ENCODE measurements around the gene SFPQ.
"Not testable (repeated sequence)": the region's sequence is repeated elsewhere in the genome, so short reads cannot be mapped to it uniquely, and the experiment has no call there.

The SFPQ gene

DNA sequence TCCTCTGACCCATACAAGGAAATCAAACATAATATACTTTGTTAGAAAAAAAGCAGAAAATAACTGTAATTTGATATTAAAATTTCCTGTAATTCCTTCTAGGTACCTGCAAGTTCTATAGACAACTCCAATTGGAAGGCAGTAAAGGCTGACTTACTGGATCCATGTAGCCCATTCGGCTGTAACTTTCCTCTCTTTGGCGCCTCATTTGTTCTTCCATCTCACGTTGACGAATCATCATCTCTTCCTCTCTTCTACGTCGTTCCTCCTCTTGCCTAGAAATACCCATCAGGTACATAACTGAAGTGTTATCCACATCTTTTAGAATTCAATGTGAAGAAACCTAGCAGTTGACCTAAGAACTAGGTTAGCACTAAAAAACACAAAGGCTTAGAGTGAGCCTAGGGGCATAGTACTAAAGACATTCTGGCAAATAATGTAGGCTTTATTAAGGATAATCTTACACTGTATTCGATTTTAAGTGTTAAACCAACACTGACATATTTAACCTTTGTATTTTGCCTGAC lies 5.1 kb downstream of the SFPQ start:
- DNase-seq = peak; percentile 8

DNA sequence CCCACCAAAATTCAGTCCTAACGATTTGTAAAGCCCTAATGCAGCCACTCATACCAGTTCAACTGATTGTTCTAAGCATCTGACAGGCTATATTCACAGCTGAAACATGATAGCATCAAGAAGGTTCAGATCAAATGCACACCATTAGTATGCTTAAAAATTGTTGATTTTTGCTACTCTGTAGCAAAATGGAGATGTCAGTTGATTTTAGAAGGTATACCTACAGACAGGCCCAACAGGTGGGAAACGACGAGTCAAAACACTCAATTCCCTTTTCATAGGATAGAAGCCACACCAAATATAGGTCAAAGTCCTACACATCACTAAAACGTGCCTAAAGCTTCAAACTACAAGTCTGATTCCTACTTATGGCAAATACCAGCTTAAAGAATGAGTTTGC lies 6.7 kb downstream of the SFPQ start:
- DNase-seq = peak; percentile 3

DNA sequence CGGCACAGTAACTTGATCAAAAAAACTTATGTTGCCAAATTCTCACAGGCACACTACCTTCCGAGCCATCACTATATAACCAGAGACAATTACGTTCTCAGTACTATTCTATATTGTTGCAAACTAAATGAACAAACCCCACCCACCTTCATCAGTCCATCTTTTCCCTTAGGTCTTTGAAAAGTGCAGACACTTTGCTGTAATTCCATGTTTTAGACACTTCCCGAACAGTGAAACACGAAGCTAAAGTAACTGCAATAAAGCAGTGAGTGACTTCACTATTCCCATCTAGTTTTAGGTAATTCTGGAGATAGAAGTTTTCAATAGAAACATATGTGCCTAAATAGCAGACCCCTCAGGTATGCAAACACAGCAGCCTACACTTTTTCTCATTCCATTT lies 7.7 kb downstream of the SFPQ start:
- DNase-seq = peak; percentile 4

DNA sequence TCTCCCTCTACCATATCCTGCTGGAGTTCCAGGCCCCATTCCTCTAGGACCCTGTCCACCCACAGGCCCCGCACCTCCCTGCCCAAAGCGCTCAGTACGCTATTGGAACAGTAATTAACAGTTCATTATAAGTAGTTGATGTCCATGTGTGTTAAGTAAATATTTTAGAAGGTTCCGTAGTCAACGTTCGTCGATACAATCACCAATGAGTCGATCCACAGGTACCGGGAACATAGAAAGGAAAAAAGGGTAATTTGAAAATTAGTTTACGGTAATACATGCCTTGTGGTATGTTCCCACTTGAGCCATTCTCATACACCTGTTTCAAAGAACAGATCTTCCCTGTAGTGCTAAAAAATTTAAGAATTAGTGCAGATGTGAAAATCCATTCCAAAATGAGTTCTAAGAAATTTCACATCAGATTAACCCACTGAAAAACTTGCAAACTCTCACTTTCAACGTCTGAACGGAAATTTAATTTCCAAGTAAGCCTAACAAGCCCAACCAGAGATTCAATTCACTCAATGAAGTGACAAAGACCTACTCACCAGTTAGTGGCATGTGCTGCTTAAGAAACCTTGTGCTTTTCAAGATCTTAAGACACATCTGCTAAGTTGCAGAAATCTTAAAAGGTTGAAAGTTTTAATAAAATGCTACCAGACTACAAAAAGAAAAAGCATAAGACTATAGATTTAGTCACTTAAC lies 8.3 kb downstream of the SFPQ start:
- peak; percentile 3 for DNase-seq

DNA sequence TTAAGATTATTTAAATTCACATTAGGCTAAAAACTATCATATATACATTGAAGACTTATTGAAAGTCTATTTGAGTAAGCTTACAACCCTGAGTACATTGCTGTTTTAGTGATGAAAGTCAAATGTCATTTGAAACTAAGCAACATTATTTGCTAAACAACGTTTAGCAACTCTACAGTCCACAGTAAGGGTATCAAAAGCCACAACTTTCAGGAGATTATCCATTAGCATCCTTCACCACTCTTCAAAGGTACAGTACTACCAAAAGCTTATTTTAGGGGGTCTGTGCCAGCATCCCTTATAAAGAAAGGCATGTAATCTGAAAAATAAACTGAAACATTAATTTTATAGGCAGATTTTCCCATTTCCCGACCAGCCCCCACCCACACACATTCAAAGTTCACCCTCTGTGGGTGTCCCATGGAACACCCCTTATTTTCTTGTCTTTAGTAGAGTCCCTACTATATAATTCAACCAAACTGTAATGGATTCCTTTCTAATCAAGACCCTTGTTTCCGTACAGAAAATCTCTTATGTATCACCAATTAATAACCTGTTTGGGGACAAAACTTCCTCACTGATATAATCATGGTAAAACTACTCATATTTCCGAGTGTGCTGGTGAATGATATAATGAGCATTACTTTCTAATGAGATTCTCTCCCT lies 11.0 kb downstream of the SFPQ start:
- DNase-seq = peak; percentile 8

DNA sequence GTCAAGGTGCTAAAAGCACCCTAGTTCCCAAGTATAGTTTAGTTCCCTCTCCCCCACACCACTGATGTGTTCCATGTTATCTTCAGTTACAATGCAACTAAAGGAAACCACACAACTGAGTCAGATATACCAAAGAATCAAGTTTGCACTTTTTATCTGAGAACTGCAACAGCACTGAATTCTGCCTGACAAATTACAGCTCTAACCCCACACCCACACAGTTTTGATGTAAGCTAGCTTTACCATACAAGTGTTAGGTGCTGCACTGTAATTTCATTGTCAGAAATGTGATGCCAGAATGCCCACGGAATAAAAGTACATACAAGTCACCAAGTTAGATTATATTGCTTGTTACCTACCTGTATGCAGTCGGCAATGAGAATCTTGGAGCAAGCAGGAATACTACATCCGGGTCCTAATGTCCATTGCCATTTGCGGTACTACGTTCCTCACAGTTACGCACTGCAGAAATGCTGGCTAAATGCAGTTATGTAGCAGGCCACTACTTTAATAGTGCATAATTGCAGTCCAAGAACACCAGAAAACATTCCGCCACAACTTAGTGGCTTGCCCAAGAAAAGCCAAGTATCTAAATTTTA lies 12.1 kb downstream of the SFPQ start:
- peak; percentile 7 for DNase-seq

DNA sequence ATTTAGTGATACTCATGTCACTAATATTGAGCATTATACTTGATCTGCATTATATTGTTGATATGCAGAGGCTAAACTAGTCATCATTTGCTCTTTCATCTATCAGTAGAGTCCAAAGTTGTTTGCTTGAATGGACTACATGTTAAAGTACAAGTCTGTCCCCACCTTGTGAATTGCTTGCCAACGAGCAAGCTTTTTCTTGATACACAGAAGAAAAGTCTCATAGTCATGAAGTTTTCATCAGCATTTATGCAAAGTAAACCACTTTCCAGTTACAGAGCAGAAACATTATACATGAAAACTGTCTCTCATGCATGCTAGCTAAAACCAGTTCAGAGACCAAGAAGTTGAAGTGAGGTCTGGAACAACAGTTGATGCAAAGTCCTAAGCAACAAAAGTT lies 13.0 kb downstream of the SFPQ start:
- no peak for DNase-seq

DNA sequence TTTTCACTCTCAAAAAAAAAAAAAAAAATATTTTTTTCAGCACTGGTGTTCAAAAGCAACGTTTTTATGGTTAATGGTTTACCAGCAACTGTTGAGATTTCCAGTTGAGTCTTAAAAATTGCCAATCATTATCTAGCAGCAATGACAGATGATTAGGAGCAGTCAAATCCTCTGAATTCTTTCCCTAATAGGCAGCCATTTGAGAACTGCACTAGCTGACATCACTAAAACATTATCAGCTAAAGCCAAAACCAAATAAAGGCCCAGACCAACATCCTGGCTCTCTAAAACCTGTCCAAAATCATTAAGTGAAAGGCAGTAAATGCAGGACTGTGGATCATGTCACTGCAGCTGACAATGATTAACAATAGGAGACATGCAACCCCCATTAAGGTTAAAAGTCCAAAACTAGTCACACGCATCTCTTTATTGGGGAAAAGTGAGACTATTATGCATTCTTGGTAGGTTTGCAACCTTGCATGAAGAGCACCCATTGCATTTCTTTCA lies 14.0 kb downstream of the SFPQ start:
- DNase-seq = peak; percentile 8

DNA sequence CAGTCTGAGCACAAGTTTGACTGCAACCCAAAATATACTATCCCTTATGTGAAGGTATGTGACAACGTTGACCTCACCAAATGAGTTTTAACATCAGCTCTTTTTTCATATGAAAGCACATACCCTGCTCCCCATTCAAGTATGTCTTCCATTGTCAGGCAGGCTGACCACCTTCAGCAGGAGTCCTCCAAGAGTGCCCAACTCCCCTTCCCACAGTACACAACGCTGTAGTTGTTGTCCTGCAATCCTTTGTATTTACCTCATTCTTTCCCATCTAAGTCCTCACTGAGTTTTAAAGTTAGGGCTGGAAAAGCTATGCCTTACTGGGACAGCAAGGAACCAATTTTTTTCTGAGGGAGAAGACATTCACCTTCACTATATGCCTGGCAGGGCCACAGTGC lies 14.7 kb downstream of the SFPQ start:
- peak; percentile 4 for DNase-seq

DNA sequence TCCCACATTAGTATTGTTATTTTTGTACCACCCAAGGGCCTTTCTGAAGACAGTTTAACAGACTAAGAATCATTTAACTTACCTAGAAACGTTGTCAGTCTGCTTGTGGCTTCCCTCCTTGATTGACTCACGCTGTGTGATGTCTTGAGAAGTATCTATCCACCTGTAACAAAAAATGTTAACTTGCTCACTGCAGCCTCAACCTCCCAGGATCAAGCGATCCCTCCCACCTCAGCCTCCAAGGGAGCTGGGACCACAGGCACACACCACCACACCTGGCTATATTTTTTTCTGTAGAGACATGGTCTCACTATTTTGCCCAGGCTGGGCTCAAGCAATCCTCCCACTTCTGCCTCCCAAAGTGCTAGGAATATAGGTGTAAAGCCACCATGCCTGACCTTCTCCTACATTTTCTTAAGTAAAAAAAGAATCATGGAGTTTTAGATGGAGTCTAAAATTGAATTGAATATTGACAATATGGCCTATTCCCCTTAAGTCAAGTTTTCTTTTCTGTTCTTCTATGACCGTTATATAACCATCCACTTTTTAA lies 15.6 kb downstream of the SFPQ start:
- DNase-seq = peak; percentile 0

DNA sequence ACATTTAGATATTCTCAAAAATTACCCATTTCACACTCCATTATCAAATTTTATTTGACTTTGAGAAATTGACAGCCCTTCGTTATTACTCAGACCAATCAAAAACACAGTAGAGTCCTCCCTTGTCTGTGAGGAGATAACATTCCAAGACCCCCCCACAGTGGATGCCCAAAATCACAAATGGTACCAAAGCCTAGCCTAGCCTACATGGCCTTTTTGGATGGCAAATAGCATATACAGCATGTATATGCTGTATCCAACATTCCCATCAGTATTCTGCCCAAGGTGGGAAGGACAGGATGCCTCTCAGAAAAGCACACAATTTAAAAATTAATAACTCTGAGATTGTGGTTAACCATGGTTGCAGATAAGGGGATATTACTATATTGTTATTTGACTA lies 17.3 kb downstream of the SFPQ start:
- peak; percentile 0 for DNase-seq

DNA sequence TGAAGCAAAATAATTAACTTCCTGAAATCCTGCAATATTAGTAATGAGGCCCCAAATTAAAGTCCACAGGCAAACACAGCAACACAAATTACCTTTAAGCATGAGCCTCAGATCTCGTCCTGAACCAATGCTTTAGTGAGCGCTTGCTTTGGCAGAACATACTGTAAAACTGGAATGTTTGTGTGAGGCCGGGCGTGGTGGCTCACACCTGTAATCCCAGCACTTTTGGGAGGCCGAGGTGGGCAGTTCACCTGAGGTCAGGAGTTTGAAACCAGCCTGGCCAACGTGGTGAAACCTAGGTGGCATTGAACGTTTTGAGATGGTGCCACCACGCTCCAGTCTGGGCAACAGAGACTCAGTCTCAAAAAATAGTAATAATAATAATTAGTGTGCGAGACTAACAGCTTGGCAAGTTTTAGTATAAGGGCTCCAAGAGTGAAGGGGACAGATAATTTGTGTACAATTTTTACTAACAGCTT lies 17.8 kb downstream of the SFPQ start:
- peak; percentile 10 for DNase-seq

DNA sequence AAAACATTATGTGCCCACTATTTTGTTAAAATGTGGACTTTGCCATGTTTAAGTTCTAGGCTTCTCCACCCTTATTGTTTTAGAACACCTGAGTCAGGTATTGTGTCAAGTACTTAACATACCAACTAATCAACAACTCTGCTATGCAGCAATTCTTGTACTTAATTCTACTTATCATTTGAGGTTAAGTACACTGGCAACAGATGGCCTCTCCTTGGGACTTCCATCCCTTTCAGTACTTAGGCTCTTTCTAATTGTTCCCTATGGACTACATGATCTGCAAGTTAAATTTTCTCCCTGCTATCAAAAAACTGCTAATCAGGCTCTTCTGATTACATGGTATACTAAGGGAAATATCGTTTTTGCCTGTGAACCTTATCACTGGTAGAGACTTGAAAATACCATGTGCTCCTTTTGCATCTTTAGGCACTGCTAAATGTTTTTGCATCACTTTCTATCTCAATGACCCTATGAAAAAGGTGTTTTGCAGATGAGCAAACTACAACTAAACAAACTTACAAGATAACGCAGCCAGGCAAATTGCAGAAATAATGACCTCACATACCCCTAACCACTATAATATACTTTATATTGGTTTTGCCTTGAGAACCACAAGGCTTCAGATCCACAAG lies 18.9 kb downstream of the SFPQ start:
- DNase-seq = peak; percentile 28

DNA sequence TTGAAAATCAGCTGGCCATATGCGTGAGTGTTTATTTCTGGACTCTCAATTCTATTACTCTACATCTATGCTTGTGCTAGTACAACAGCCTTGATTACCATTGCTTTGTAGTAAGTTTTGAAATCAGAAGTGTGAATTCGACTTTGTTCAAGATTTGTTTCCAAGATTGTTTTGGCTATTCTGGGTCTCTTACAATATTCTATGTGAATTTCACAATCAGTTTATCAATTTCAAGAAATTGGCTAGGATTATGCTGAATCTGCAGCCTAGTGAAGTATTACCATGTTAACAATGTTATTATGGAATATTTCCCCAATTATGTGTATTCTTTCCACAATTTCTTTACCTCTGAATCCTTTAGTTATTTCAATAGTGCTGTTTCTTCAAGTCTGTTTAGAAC lies 19.5 kb downstream of the SFPQ start:
- DNase-seq = no peak

DNA sequence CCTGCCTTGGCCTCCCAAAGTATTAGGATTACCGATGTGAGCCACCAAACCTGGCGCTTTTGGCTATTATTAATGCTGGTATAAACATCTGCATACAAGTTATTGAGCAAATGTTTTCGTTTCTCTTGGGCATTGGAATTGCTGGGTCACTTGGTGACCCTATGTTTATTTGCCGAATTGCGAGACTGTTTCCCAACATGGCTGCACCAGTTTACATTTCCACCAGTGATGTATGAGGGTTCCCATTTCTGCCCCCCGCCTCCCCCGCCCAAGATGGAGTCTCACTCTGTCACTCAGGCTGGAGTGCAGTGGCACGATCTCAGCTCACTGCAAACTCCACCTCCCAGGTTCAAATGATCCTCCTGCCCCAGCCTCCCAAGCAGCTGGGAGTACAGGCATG lies 20.9 kb downstream of the SFPQ start:
- DNase-seq = peak; percentile 15

DNA sequence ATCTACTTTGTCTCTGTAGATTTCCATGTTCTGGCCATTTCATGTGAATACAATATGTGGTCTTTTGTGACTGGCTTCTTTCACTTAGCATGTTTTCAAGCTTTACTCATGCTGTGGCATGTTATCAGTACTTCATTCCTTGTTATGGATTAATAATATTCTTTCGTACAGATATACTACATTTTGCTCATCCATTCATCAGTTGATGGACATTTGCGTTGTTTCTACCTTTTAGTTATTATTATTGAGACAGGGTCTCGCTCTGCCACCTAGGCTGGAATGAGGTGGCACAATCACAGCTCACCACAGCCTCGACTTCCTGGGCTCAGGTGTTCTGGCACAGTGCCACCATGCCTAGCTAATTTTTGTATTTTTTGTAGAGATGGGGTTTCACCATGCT lies 21.4 kb downstream of the SFPQ start:
- peak; percentile 13 for DNase-seq

DNA sequence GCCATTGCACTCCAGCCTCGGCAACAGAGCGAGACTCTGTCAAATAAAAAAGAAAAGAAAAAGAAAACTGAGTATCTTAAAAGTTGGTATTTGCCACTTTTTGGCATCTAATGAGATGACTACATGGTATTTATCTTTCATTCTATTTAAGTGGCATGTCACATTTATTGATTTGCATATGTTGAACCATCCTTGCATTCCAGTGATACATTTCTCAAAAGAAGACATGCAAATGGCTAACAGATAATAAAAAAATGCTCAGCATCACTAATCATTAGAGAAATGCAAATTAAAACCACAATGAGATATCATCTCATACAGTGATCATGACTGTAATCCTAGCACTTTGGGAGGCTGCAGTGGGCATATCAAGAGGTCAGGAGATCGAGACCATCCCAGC lies 28.1 kb downstream of the SFPQ start:
- no peak for DNase-seq

DNA sequence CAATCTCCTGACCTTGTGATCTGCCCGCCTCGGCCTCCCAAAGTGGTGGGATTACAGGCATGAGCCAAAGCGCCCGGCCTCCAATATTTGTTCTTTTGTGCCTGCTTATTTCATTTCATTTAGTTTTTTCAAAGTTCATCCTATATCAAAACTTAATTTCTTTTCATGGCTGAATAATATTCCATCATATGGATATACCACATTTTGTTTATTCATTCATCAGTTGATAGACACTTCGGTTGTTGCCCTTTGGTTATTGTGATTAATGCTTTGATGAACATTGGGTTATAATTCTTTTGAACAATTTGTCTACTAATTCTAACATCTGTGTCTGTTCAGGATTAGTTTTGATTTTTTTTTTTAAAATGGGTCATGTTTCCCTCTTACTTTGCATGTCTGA lies 41.7 kb downstream of the SFPQ start:
- no peak for DNase-seq

DNA sequence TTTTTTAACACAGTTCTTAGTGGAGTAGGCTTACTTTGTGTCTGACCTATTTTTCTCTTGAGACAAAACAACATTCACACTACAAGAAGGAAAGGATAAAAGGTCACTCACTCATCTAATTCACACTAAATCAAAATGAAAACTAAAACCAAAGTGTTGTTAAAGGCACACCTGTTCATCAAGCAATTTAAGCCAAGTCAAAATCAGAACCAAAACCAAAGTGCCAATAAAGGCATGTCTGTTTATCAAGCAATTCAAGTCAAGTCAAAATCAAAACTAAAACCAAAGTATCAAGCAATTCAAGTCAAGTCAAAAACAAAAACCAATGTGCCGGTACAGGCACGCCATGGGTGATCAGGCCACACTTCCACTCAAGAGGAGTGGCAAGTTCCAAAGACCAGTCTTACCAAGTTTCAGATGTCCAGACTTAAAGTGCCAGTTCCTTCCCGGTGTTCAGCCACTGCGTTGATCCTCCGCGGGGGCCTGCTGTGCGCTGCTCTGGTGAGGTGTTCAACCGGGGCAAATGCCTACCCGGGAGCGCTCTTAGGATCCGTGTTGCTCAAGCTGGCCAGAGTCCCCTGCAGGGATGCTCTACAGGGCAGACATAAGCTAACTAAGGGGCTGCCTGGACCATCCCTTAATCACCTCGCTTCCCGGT lies 46.9 kb downstream of the SFPQ start:
- DNase-seq = peak; percentile 18

DNA sequence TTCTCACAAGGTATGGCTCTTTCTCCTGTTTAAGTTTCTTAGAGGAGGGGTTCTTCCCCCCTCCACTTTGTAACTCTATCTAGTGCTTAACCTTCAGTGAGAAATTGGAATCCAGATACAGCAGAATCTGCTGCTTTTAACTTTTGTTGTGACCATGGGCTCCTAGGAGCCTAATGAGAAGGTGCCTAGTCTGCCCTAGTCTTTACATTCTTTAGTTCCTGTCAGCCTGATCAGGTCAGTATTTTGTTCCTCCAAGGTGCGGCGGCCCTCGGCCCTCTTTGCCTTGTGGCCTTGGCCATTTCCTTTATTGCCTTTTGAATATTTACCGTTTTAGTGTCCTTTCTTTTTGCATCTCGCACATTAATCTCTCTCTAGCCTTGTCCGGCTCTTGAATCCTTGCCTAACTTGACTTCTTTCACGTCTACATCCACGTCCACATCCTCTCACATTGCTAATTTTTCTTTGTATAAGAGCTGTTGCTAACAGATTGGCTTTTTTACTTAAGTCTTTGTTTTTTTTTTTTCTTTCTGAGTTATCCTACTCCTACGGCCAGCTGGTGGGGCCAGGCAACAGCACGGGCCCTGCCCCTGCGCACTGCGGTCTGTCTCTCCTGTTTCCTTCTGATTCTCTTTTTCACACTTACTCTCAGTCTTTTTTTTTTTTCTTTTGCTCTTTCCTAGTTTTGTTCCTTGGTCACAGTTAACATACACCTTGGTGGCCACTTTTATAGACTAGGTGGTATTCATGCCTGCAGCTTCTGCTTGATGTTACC lies 49.0 kb downstream of the SFPQ start:
- no peak for DNase-seq

DNA sequence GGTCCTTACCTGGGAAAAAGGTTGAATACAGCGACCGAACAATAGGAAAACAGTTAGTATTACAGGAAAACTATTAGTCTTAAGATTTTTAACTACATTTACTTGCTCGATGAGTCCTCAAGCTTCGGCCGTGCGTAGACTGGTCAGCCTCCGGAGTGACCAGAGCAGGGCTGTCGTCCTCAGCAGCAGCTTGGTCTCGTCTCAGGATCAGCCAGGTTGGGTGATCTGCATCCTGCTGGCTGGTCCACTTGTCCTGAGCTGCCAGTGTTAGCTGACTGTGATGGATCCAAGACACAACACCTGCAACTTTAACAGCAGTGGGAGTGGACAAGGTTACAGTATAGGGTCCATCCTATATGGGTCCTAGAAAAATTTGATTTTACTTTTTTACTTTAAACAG lies 50.2 kb downstream of the SFPQ start:
- DNase-seq = not testable (repeated sequence)

DNA sequence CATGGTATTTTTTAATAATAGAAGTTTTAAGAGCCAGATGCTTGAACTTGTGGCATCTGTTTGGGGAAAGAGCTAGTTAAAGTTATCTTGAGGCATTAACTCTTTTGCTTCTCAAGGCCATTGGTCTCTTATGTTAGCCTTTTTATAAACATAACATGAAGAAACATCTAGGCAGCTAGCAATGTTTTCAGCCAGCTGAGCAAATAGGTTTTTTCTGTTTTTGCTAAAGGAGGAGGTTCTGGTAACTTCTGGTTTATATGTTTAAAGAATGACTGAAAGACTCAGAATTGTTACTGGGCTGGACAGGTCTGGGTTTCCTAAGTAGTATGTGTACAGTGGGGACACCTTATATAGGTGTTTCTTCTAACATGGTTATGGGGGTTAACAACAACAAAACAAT lies 50.7 kb downstream of the SFPQ start:
- DNase-seq = not testable (repeated sequence)
